Subcutaneous adipose tissue (tissue), 4 donors: Measurements from ENCODE around the gene NAV2. TPM values are rescaled to one million over a fixed set of nuclear protein-coding genes. Genes with fewer than 3 reads are reported as not detected.

Experiments used
- CTCF ChIP-seq: fragments of 450-650 bp; IDR thresholded peaks from one replicate; pipeline ENCODE4 v1.5.1; 2016; ENCODE audit warnings: low read depth, mild to moderate bottlenecking, control low read depth, antibody characterized with exemption, moderate library complexity
- total RNA-seq, 4 donors: library from RNA; depleted of rRNA; stranded (reverse); fragments of >200 nt; gene quantifications; one replicate each; pipeline ENCODE4 v1.1.0, GENCODE V29; 2016

Gene NAV2
- total RNA-seq, 4 donors from 2014 or later = 13.6 to 31.5 (median 27.8) TPM

GRCh38 chr11:20049231-20049630 lies 336.6 kb downstream of the NAV2 start:
- no peak for TF ChIP-seq CTCF

GRCh38 chr11:20050048-20050447 lies 337.4 kb downstream of the NAV2 start:
- no peak for TF ChIP-seq CTCF

GRCh38 chr11:20050551-20051333 lies 338.1 kb downstream of the NAV2 start:
- TF ChIP-seq CTCF = no peak

GRCh38 chr11:20051469-20052399 lies 339.1 kb downstream of the NAV2 start:
- no peak for TF ChIP-seq CTCF

- no peak for TF ChIP-seq CTCF
Measured at GRCh38 chr11:20053572-20053971, 340.9 kb downstream of the NAV2 start.

- no peak for TF ChIP-seq CTCF
Measured at GRCh38 chr11:20054584-20054983, 341.9 kb downstream of the NAV2 start.

GRCh38 chr11:20055312-20055711 lies 342.7 kb downstream of the NAV2 start:
- TF ChIP-seq CTCF = no peak
